Activated T-cell treated with anti-CD3 and anti-CD28 coated beads, Interleukin-2, amount 50 U/mL, for 72 hours (primary cell): ENCODE results near the gene TWF2. TPM values are rescaled to one million over a fixed set of nuclear protein-coding genes. Genes with fewer than 3 reads are reported as not detected.

Source experiments
- ATAC-seq, 2 donors: fragments of 150-1000 bp; cut with Tn5 transposase; replicated peaks in 1 of 2; 2 replicates each; pipeline ENCODE4 v1.10.0; 2021; ENCODE audit warnings: moderate library complexity in 2 of 2, mild to moderate bottlenecking in 1 of 2
- DNase-seq, 2 donors: peaks; one replicate each; pipeline ENCODE4 v3.0.0; 2021 to 2022; ENCODE audit warnings: mixed read lengths in 1 of 2
- H3K27ac Mint-ChIP-seq: one replicate; pipeline ENCODE4 v1.8.0; 2022; ENCODE audit warnings: mild to moderate bottlenecking, moderate library complexity, mixed read lengths
- H3K27me3 Mint-ChIP-seq: one replicate; pipeline ENCODE4 v1.8.0; 2022; ENCODE audit warnings: low read depth, mixed read lengths
- H3K36me3 Mint-ChIP-seq, 2 donors: one replicate each; pipeline ENCODE4 v1.8.0; 2022; ENCODE audit warnings: mixed read lengths in 2 of 2, mild to moderate bottlenecking in 1 of 2; ENCODE audit not compliant: insufficient read depth in 2 of 2
- H3K4me1 Mint-ChIP-seq: one replicate; pipeline ENCODE4 v1.8.0; 2022; ENCODE audit warnings: low read depth, mixed read lengths
- H3K4me3 Mint-ChIP-seq, 2 donors: one replicate each; pipeline ENCODE4 v1.8.0; 2022; ENCODE audit warnings: mild to moderate bottlenecking in 2 of 2, mixed read lengths in 2 of 2, moderate library complexity in 2 of 2
- H3K9me3 Mint-ChIP-seq, 2 donors: one replicate each; pipeline ENCODE4 v1.8.0; 2022; ENCODE audit warnings: mixed read lengths in 2 of 2
- total RNA-seq, 2 donors: library from RNA; stranded (reverse); gene quantifications; one replicate each; pipeline ENCODE4 v1.2.3, GENCODE V29; 2022

The TWF2 gene
- total RNA-seq, 2 donors from 2014 or later: 124 to 133 TPM

- H3K4me1 Mint-ChIP-seq: peaks cover 80% of the 10 kb centered on the region
Measured at GRCh38 chr3:52242039-52242438, 3.1 kb upstream of the TWF2 start.

GRCh38 chr3:52240886-52241370 lies 2.0 kb upstream of the TWF2 start:
- Mint-ChIP-seq H3K4me1 (peaks cover 82% of the 10 kb centered on the region), H3K36me3 (peaks cover 17 to 21% of the 10 kb centered on the region in 2 donors), H3K27me3 (no peaks in the 10 kb centered on the region), H3K4me3 (peak overlapping the region; percentile 88 to 98), H3K27ac (peak overlapping the region; percentile 97), H3K9me3 (peaks cover 2 to 3% of the 10 kb centered on the region in 2 donors)
- peak; percentile 6 to 24 for ATAC-seq
- no peak for DNase-seq

More at GRCh38 chr3:52242039-52242438, 3.1 kb upstream of the TWF2 start:
- DNase-seq (no peak), ATAC-seq (no peak)
- Mint-ChIP-seq H3K27me3 (no peaks in the 10 kb centered on the region), H3K36me3 (peaks cover 19 to 23% of the 10 kb centered on the region in 2 donors), H3K27ac (peak overlapping the region; percentile 85), H3K9me3 (peaks cover 2 to 3% of the 10 kb centered on the region in 2 donors), H3K4me3 (peak overlapping the region; percentile 65 to 75)

DNA sequence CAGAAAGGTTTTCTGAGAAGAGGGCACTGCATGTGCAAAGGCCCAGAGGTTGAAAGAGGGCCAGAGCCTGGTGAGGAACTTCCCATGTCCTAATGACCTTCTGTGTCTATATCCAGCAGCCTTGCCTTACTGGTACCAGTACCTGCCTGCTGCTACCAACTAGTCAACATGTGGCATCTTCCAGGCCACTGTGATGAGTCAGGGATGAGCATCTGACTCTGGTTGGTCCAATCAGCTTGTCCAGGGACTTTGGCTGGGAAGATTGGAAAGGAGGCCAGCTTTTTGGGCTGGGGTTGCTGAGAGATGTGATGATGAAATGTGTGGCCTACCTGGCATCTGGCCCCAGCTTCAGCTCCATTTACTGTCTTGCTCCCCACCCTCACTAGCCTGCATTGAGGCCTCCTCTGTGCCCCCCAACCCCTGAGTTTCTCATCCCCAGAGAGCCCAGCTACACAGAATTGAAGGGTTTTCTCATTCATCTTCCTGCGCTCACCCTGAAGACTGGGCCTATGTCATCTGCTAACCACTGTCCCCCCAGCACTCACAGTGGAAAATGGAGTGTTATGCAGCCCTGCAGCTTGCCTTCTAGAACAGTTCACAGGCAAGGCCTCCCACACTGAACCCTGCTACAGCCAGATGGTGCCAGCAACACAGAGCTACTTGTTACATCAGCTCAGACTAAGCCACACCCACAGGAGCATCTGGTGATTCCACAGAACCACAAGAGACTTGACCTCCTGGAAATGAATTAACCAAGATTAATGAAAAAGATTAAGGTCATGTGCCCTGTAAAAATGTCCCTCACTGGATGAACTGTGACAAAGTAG lies 1.3 kb upstream of the TWF2 start:
- peak overlapping the region; percentile 97 for H3K27ac Mint-ChIP-seq
- H3K9me3 Mint-ChIP-seq: peaks cover 2 to 3% of the 10 kb centered on the region in 2 donors
- no peaks in the 10 kb centered on the region for H3K27me3 Mint-ChIP-seq
- peaks cover 17 to 21% of the 10 kb centered on the region in 2 donors for H3K36me3 Mint-ChIP-seq
- ATAC-seq (peak; percentile 49 to 50), DNase-seq (peak; percentile 73 to 76)
- H3K4me3 Mint-ChIP-seq: peak overlapping the region; percentile 88 to 98
- peaks cover 87% of the 10 kb centered on the region for H3K4me1 Mint-ChIP-seq

DNA sequence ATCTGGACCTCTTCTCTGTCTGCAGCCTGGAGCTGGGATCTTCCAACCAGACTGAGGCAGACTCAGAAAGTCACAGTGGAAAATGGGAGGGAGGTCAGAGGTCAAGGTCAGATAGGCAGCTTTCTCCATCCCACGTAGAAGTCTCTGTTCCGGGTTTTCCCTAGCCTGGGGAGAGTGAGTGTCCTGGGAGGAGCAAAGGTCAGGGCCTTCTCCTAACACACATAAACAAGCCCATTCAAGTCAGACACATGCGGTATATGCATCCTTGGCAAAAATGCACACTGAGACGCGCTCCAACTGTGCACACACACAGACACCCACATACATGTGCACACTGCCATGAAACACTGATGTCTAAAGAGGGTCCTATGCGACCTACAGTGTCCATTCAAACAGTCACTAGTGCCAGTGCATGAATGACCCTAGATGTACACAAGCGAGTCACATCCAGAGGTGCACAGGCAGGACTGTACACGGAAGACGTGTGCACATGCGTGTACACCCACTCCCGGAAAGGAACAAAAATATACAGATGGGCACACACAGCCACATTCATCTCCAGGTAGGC lies 681 bp downstream of the TWF2 start:
- Mint-ChIP-seq H3K27ac (peak overlapping the region; percentile 44), H3K4me3 (peak overlapping the region; percentile 88 to 98), H3K9me3 (peaks cover 0 to 2% of the 10 kb centered on the region in 2 donors), H3K4me1 (peaks cover 83% of the 10 kb centered on the region), H3K36me3 (peaks cover 17 to 18% of the 10 kb centered on the region in 2 donors), H3K27me3 (no peaks in the 10 kb centered on the region)
- ATAC-seq: no peak
- DNase-seq: no peak

DNA sequence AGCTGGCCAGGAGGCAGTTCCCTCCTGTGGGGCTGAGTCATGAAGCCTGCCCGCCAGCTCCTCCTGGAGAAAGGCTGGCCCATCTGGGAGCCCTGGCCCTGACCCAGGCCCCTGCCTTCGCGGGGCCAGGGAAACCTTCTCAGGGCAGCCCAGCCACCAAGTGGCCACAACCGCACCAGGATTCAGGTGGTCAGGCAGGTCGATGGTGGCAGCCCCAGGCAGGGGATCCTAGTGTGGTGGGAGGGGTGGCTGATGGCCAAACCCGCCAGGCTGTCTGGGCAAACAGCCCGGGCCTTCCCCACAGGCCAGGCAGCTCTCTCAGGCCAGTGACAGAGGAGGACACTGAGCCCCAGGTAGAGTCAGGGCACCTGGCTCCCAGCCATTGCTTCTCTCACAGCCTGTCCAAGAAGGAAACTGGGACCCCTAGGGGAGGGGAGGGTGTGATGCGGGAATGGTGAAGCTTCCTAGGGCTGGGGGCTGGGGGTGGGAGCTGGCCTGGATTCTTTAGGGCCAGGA lies 1.2 kb downstream of the TWF2 start:
- DNase-seq (no peak), ATAC-seq (no peak)
- no peaks in the 10 kb centered on the region for H3K27me3 Mint-ChIP-seq
- H3K4me3 Mint-ChIP-seq: peak overlapping the region; percentile 88 to 98
- H3K36me3 Mint-ChIP-seq: peaks cover 13 to 17% of the 10 kb centered on the region in 2 donors
- no peak overlapping the region for H3K27ac Mint-ChIP-seq
- no peaks in the 10 kb centered on the region for H3K9me3 Mint-ChIP-seq
- H3K4me1 Mint-ChIP-seq: peaks cover 84% of the 10 kb centered on the region

DNA sequence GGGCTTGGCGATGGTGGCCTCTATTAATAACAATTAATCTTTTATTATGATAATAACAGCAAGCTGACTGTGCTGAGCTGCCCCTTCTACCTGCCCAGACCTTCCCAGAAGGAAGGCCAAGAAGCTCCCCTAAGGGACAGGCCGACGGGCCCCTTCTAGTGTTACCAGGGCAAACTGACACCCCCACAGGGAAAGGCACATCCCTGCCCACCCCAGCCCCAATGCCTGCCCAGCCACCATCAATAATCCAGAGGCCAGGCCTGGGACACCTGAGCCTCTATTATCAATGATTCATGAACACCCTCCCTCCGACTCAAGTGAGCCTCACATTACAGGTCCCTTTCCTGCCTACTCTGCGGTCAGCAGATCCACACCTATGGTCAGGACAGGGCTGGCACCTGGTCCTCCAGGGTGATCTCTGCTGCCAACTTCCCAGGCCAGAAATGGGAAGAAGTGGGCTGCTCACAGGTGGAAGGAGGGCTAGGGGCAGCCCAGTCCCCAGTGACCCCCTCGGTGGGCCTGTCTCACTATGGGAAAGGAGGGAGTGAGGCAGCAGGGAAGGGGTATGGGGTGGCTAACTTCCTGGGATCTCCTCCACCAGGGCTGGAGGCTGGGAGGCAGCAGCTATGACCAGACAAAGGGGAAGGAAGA lies 1.8 kb downstream of the TWF2 start:
- Mint-ChIP-seq H3K4me1 (peaks cover 88% of the 10 kb centered on the region), H3K9me3 (no peaks in the 10 kb centered on the region)
- no peak for ATAC-seq

GRCh38 chr3:52236424-52236886 lies 2.5 kb downstream of the TWF2 start:
- peak overlapping the region; percentile 19 to 29 for H3K4me3 Mint-ChIP-seq
- H3K36me3 Mint-ChIP-seq: peaks cover 13 to 14% of the 10 kb centered on the region in 2 donors
- no peak for DNase-seq
- peak overlapping the region; percentile 3 for H3K27ac Mint-ChIP-seq
- no peaks in the 10 kb centered on the region for H3K9me3 Mint-ChIP-seq
- no peaks in the 10 kb centered on the region for H3K27me3 Mint-ChIP-seq
- peaks cover 88% of the 10 kb centered on the region for H3K4me1 Mint-ChIP-seq
- ATAC-seq: no peak

More for the DNA sequence above, 1.8 kb downstream of the TWF2 start:
- Mint-ChIP-seq H3K4me3 (peak overlapping the region; percentile 88 to 98), H3K27ac (peak overlapping the region; percentile 43), H3K27me3 (no peaks in the 10 kb centered on the region), H3K36me3 (peaks cover 14 to 17% of the 10 kb centered on the region in 2 donors)
- DNase-seq: no peak

GRCh38 chr3:52234516-52235447 lies 4.2 kb downstream of the TWF2 start:
- H3K4me1 Mint-ChIP-seq: peaks cover 74% of the 10 kb centered on the region
- H3K27ac Mint-ChIP-seq: no peak overlapping the region

GRCh38 chr3:52233968-52234367 lies 5.0 kb downstream of the TWF2 start:
- Mint-ChIP-seq H3K4me3 (no peak overlapping the region), H3K9me3 (no peaks in the 10 kb centered on the region), H3K27ac (peak overlapping the region; percentile 75), H3K36me3 (peaks cover 6 to 18% of the 10 kb centered on the region in 2 donors), H3K27me3 (no peaks in the 10 kb centered on the region), H3K4me1 (peaks cover 68% of the 10 kb centered on the region)
- no peak for ATAC-seq
- no peak for DNase-seq

More at GRCh38 chr3:52234516-52235447, 4.2 kb downstream of the TWF2 start:
- no peak for DNase-seq
- H3K4me3 Mint-ChIP-seq: peak overlapping the region in 1 of 2 donors; percentile 36
- ATAC-seq: no peak
- no peaks in the 10 kb centered on the region for H3K27me3 Mint-ChIP-seq
- no peaks in the 10 kb centered on the region for H3K9me3 Mint-ChIP-seq
- H3K36me3 Mint-ChIP-seq: peaks cover 10 to 19% of the 10 kb centered on the region in 2 donors

- H3K36me3 Mint-ChIP-seq: peaks cover 2 to 18% of the 10 kb centered on the region in 2 donors
- no peaks in the 10 kb centered on the region for H3K27me3 Mint-ChIP-seq
- peak overlapping the region in 1 of 2 donors; percentile 20 for H3K4me3 Mint-ChIP-seq
- DNase-seq: no peak
- peaks cover 65% of the 10 kb centered on the region for H3K4me1 Mint-ChIP-seq
- H3K9me3 Mint-ChIP-seq: no peaks in the 10 kb centered on the region
- peak overlapping the region; percentile 75 for H3K27ac Mint-ChIP-seq
- no peak for ATAC-seq
Measured at GRCh38 chr3:52233108-52233591, 5.8 kb downstream of the TWF2 start.

- ATAC-seq: peak in 1 of 2 donors; percentile 23
- Mint-ChIP-seq H3K9me3 (no peaks in the 10 kb centered on the region), H3K27ac (peak overlapping the region; percentile 75), H3K27me3 (no peaks in the 10 kb centered on the region), H3K36me3 (peaks cover 2 to 18% of the 10 kb centered on the region in 2 donors), H3K4me3 (peak overlapping the region in 1 of 2 donors; percentile 8), H3K4me1 (peaks cover 58% of the 10 kb centered on the region)
- DNase-seq: peak in 1 of 2 donors; percentile 46
Measured at GRCh38 chr3:52232279-52233107, 6.5 kb downstream of the TWF2 start.
